Measurements from ENCODE around the gene BTNL9.

- TF ChIP-seq CTCF (IDR thresholded peaks at IDR 0.05) (no peak), EZH2phosphoT487 (IDR thresholded peaks at IDR 0.05) (no peak), EZH2 (IDR thresholded peaks at IDR 0.05) (no peak)
Observed at GRCh38 chr5:181028032-181028819, 11.8 kb upstream of the BTNL9 start.
